GM12878 (cell line): ENCODE results near the gene CD79A. TPM values are rescaled to one million over a fixed set of nuclear protein-coding genes. Genes with fewer than 3 reads are reported as not detected.

Source experiments
- CBX3 ChIP-seq: fragments of 200-600 bp; sonication (generic); IDR thresholded peaks from 2 replicates; pipeline ENCODE4 v1.6.1; 2016; ENCODE audit warnings: low read depth, borderline replicate concordance
- CTCF ChIP-seq, 3 experiments: IDR thresholded peaks in 2 of 3; conservative IDR thresholded peaks in 1 of 3; 2 replicates each; pipeline ENCODE4 v1.5.1; 2011; ENCODE audit warnings: low read depth in 3 of 3, low read length in 3 of 3, mild to moderate bottlenecking in 3 of 3, control low read depth in 2 of 3, moderate library complexity in 2 of 3, inconsistent platforms in 1 of 3, mixed read lengths in 1 of 3; ENCODE audit not compliant: control insufficient read depth in 2 of 3, insufficient read depth in 1 of 3; ENCODE audit errors: extremely low read depth in 1 of 3
- DPF2 ChIP-seq: fragments of 450-650 bp; IDR thresholded peaks from 2 replicates; pipeline ENCODE4 v1.6.1; 2017; ENCODE audit warnings: mild to moderate bottlenecking
- ETV6 ChIP-seq, 2 experiments: fragments of 450-650 bp in 1 of 2; IDR thresholded peaks in 1 of 2; conservative IDR thresholded peaks in 1 of 2; 2 replicates each; pipeline ENCODE4 v1.6.1; 2014; ENCODE audit warnings: antibody characterized with exemption in 1 of 2, borderline replicate concordance in 1 of 2, low read depth in 1 of 2, mild to moderate bottlenecking in 1 of 2, moderate library complexity in 1 of 2
- NFXL1 ChIP-seq: fragments of 450-650 bp; IDR thresholded peaks from 2 replicates; pipeline ENCODE4 v1.6.1; 2017; ENCODE audit warnings: antibody characterized with exemption, mild to moderate bottlenecking, borderline replicate concordance
- NFYA ChIP-seq: IDR thresholded peaks from 2 replicates; pipeline ENCODE4 v1.6.1; 2011; ENCODE audit warnings: low read depth, mild to moderate bottlenecking, low read length, improper control_type of control experiment, borderline replicate concordance
- POLR2AphosphoS5 ChIP-seq: IDR thresholded peaks from 2 replicates; pipeline ENCODE4 v1.6.1; 2011; ENCODE audit warnings: mild to moderate bottlenecking, low read length, inconsistent platforms
- RB1 ChIP-seq: fragments of 450-650 bp; formaldehyde crosslinking; IDR thresholded peaks from 2 replicates; pipeline ENCODE4 v1.6.1; 2017; ENCODE audit warnings: mild to moderate bottlenecking, borderline replicate concordance
- RCOR1 ChIP-seq: conservative IDR thresholded peaks from 2 replicates; pipeline ENCODE4 v1.6.1; 2012; ENCODE audit warnings: low read depth, low read length, improper control_type of control experiment
- SMC3 ChIP-seq: IDR thresholded peaks from 2 replicates; pipeline ENCODE4 v1.6.1; 2011; ENCODE audit warnings: low read length, improper control_type of control experiment, borderline replicate concordance
- SP1 ChIP-seq: IDR thresholded peaks from one replicate; pipeline ENCODE4 v1.6.1; 2011; ENCODE audit warnings: low read depth, low read length
- STAT3 ChIP-seq: IDR thresholded peaks from 2 replicates; pipeline ENCODE4 v1.6.1; 2011; ENCODE audit warnings: low read depth, low read length, improper control_type of control experiment
- TCF3 ChIP-seq: IDR thresholded peaks from 2 replicates; pipeline ENCODE4 v1.6.1; 2012; ENCODE audit warnings: low read depth, mild to moderate bottlenecking, low read length, borderline replicate concordance; ENCODE audit not compliant: insufficient read depth
- WRNIP1 ChIP-seq: IDR thresholded peaks from 2 replicates; pipeline ENCODE4 v1.6.1; 2011; ENCODE audit warnings: low read depth, low read length, improper control_type of control experiment, borderline replicate concordance
- ZNF274 ChIP-seq: IDR thresholded peaks from one replicate; pipeline ENCODE4 v1.8.0; 2011; ENCODE audit not compliant: insufficient read length, insufficient read depth
- polyA plus RNA-seq, 11 experiments: library from polyadenylated mRNA; depleted of rRNA in 4 of 11; unstranded in 6 of 11; stranded (reverse) in 5 of 11; fragments of >200 nt; fragmentation: Nextera tagmentation in 4 of 11; fragmentation: Illumina TruSeq in 1 of 11; extraction: Ambion mirVana in 4 of 11; extraction: Trizol in 1 of 11; gene quantifications; 1 replicate in 1 of 11; 2 replicates in 10 of 11; pipeline versions ENCODE4 v1.2.1 to v1.2.3, GENCODE V29; 2011 to 2016; ENCODE audit warnings: inconsistent platforms in 2 of 11, missing spikeins in 2 of 11, low read depth in 1 of 11
- total RNA-seq, 4 experiments: library from RNA; depleted of rRNA in 3 of 4; stranded (reverse); fragments of >200 nt in 3 of 4; fragmentation: Illumina TruSeq in 1 of 4; extraction: Trizol in 1 of 4; gene quantifications; 2 replicates each; pipeline versions ENCODE4 v1.2.1 to v1.2.3, GENCODE V29; 2013 to 2021
- TF ChIP-seq, protein P1 (sequence below): fragments of 150-350 bp; IDR thresholded peaks from 2 replicates; pipeline ENCODE4 v1.6.1; 2016; ENCODE audit warnings: low read depth, low read length
- TF ChIP-seq, protein P2 (sequence below): fragments of 450-650 bp; formaldehyde crosslinking; IDR thresholded peaks from 2 replicates; pipeline ENCODE4 v1.5.0; 2022; ENCODE audit warnings: mild to moderate bottlenecking, missing genetic modification characterization
- TF ChIP-seq, protein P3 (sequence below): IDR thresholded peaks from 2 replicates; pipeline ENCODE4 v1.6.1; 2011; ENCODE audit warnings: borderline replicate concordance, low read depth, mild to moderate bottlenecking, moderate library complexity, low read length; ENCODE audit not compliant: insufficient read depth, poor library complexity, severe bottlenecking

Gene CD79A
- total and polyA plus RNA-seq, 10 of the 15 experiments (the other 5 are each of a cell fraction or from before 2014, with no cell fraction given): 38.8 to 414 (median 282) TPM

DNA sequence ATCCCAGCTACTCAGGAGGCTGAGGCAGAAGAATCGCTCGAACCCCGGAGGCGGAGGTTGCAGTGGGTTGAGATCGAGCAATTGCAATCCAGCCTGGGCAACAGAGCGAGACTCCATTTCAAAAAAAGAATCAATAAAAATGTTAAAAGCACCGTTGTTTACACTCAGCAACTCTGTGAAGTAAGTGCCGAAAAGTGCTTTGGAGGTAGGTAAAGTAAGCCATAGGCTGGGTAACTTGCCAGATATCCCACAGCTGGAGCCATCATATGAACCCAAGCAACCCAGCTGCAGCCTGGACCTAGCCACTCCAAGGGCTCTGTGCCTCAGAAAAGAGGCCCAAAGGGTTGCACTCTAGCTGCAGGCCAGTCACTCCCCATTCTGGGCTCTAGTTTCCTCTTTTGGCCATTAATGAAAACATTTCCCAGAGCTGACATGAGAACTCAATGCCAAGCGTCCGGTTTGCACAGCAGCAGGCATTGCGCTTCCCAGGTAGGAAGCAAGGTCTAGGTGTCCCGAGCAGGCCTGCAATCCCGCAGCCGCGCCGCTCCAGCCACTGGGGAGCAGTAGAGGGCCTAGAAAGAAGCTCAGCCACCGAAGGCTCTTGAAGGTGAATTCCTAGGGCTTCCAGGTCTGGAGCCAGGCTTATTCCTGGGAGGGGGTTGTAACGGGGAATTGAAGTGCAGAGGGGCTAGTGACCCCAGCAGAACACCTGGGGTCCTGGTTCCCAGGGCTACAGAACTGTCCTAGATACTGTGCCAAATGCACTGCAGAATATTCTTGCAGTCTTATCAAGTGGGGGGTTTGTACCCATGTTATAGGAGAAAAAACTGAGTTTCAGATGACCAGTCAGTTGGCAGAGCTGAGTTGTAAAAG is 4.1 kb upstream of the CD79A start (continued):
- TF ChIP-seq STAT3 (no peak), RCOR1 (no peak), CBX3 (no peak), WRNIP1 (no peak), ETV6 (conservative IDR thresholded peaks at IDR 0.05 in 1 of 2, IDR thresholded peaks at IDR 0.05 in 1 of 2; ENCODE audit: borderline replicate concordance in 1 of 2, low read depth in 1 of 2) (0 out of 4 replicates have a peak, but pooled peaks of 1 of the 2 experiments have one; percentile 10), TCF3 (no peak), ZNF274 (no peak), POLR2AphosphoS5 (peak; percentile 64), SMC3 (peak; percentile 87), SP1 (no peak), RB1 (0 out of 2 replicates have a peak, but pooled peaks have one; percentile 36), CTCF (IDR thresholded peaks at IDR 0.05 in 2 of 3, conservative IDR thresholded peaks at IDR 0.05 in 1 of 3; ENCODE audit: control insufficient read depth in 2 of 3, extremely low read depth in 1 of 3, insufficient read depth in 1 of 3, low read depth in 3 of 3, low read length in 3 of 3) (peak; percentile 85 to 90 (median 88)), NFYA (no peak), DPF2 (no peak), NFXL1 (no peak)
- TF ChIP-seq, protein P1, sequence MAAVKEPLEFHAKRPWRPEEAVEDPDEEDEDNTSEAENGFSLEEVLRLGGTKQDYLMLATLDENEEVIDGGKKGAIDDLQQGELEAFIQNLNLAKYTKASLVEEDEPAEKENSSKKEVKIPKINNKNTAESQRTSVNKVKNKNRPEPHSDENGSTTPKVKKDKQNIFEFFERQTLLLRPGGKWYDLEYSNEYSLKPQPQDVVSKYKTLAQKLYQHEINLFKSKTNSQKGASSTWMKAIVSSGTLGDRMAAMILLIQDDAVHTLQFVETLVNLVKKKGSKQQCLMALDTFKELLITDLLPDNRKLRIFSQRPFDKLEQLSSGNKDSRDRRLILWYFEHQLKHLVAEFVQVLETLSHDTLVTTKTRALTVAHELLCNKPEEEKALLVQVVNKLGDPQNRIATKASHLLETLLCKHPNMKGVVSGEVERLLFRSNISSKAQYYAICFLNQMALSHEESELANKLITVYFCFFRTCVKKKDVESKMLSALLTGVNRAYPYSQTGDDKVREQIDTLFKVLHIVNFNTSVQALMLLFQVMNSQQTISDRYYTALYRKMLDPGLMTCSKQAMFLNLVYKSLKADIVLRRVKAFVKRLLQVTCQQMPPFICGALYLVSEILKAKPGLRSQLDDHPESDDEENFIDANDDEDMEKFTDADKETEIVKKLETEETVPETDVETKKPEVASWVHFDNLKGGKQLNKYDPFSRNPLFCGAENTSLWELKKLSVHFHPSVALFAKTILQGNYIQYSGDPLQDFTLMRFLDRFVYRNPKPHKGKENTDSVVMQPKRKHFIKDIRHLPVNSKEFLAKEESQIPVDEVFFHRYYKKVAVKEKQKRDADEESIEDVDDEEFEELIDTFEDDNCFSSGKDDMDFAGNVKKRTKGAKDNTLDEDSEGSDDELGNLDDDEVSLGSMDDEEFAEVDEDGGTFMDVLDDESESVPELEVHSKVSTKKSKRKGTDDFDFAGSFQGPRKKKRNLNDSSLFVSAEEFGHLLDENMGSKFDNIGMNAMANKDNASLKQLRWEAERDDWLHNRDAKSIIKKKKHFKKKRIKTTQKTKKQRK: no peak
- TF ChIP-seq, protein P2, sequence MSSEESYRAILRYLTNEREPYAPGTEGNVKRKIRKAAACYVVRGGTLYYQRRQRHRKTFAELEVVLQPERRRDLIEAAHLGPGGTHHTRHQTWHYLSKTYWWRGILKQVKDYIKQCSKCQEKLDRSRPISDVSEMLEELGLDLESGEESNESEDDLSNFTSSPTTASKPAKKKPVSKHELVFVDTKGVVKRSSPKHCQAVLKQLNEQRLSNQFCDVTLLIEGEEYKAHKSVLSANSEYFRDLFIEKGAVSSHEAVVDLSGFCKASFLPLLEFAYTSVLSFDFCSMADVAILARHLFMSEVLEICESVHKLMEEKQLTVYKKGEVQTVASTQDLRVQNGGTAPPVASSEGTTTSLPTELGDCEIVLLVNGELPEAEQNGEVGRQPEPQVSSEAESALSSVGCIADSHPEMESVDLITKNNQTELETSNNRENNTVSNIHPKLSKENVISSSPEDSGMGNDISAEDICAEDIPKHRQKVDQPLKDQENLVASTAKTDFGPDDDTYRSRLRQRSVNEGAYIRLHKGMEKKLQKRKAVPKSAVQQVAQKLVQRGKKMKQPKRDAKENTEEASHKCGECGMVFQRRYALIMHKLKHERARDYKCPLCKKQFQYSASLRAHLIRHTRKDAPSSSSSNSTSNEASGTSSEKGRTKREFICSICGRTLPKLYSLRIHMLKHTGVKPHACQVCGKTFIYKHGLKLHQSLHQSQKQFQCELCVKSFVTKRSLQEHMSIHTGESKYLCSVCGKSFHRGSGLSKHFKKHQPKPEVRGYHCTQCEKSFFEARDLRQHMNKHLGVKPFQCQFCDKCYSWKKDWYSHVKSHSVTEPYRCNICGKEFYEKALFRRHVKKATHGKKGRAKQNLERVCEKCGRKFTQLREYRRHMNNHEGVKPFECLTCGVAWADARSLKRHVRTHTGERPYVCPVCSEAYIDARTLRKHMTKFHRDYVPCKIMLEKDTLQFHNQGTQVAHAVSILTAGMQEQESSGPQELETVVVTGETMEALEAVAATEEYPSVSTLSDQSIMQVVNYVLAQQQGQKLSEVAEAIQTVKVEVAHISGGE (CRISPR knock-in tag): no peak
- TF ChIP-seq, protein P3, sequence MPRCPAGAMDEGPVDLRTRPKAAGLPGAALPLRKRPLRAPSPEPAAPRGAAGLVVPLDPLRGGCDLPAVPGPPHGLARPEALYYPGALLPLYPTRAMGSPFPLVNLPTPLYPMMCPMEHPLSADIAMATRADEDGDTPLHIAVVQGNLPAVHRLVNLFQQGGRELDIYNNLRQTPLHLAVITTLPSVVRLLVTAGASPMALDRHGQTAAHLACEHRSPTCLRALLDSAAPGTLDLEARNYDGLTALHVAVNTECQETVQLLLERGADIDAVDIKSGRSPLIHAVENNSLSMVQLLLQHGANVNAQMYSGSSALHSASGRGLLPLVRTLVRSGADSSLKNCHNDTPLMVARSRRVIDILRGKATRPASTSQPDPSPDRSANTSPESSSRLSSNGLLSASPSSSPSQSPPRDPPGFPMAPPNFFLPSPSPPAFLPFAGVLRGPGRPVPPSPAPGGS: peak; percentile 64
